HepG2 (cell line): ENCODE data around the gene SOX21.

ENCODE experiments used
- ETV5 ChIP-seq: IDR thresholded peaks from 2 replicates; pipeline ENCODE4 v1.6.1; 2018; ENCODE audit warnings: missing biosample characterization, missing genetic modification reagents, inconsistent platforms, borderline replicate concordance
- NFE2 ChIP-seq: sonication (generic); formaldehyde crosslinking; IDR thresholded peaks from 2 replicates; pipeline ENCODE4 v1.4.0; 2020; ENCODE audit warnings: missing genetic modification reagents
- POLR2A ChIP-seq, 2 experiments: IDR thresholded peaks; 2 replicates each; pipeline ENCODE4 v1.6.1; 2011; ENCODE audit warnings: low read depth in 2 of 2, low read length in 2 of 2, mild to moderate bottlenecking in 1 of 2, moderate library complexity in 1 of 2; ENCODE audit not compliant: insufficient read depth in 1 of 2
- YY1 ChIP-seq: IDR thresholded peaks from 2 replicates; pipeline ENCODE4 v1.6.1; 2011; ENCODE audit warnings: low read length, low read depth, moderate library complexity, mild to moderate bottlenecking; ENCODE audit not compliant: insufficient read depth, insufficient replicate concordance
- TF ChIP-seq, protein P1 (sequence below), 2 experiments: IDR thresholded peaks; 2 replicates each; pipeline ENCODE4 v1.6.1; 2011 to 2012; ENCODE audit warnings: low read length in 2 of 2, borderline replicate concordance in 1 of 2, low read depth in 1 of 2, mild to moderate bottlenecking in 1 of 2, moderate library complexity in 1 of 2

DNA sequence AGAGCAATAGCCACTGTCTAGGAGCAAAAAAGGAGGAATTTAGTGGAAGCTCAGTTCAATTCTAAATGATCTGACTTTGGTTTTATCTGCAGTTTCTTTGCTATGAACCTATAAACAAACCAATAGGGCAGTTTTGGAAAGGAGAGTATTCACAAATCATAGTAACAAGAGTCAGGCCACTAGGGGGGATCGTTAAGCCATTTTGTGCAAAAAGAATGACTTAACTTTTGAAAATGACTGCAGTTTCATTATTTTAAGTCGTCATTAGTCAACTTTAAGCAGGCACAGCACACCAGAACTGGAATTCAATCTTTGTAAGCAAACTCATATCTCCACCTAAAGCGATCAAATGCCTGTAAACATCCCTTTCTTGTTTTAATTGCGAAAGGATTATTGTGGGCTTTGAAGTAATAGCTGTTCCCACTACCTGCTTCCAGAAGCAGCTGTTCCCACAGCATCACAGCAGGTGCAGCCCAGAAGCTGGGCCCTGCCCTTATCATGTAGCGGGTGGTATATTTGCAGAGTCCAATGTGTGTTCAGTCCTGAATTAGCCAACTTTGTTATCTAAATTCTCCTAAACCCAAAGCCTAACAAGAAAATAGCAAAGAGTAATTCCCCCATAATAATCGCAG, 51.5 kb downstream of the SOX21 start:
- TF ChIP-seq NFE2 (CRISPR knock-in tag) (no peak), ETV5 (CRISPR knock-in tag) (no peak), YY1 (no peak), POLR2A (IDR thresholded peaks at IDR 0.05; ENCODE audit: insufficient read depth in 1 of 2, low read depth in 2 of 2, low read length in 2 of 2) (no peak)
- TF ChIP-seq, protein P1, sequence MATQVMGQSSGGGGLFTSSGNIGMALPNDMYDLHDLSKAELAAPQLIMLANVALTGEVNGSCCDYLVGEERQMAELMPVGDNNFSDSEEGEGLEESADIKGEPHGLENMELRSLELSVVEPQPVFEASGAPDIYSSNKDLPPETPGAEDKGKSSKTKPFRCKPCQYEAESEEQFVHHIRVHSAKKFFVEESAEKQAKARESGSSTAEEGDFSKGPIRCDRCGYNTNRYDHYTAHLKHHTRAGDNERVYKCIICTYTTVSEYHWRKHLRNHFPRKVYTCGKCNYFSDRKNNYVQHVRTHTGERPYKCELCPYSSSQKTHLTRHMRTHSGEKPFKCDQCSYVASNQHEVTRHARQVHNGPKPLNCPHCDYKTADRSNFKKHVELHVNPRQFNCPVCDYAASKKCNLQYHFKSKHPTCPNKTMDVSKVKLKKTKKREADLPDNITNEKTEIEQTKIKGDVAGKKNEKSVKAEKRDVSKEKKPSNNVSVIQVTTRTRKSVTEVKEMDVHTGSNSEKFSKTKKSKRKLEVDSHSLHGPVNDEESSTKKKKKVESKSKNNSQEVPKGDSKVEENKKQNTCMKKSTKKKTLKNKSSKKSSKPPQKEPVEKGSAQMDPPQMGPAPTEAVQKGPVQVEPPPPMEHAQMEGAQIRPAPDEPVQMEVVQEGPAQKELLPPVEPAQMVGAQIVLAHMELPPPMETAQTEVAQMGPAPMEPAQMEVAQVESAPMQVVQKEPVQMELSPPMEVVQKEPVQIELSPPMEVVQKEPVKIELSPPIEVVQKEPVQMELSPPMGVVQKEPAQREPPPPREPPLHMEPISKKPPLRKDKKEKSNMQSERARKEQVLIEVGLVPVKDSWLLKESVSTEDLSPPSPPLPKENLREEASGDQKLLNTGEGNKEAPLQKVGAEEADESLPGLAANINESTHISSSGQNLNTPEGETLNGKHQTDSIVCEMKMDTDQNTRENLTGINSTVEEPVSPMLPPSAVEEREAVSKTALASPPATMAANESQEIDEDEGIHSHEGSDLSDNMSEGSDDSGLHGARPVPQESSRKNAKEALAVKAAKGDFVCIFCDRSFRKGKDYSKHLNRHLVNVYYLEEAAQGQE (IDR thresholded peaks at IDR 0.05; ENCODE audit: borderline replicate concordance in 1 of 2, low read depth in 1 of 2, low read length in 2 of 2), result no peak
